ENCODE results near the gene SLAMF7.
"Not testable (repeated sequence)": the region's sequence is repeated elsewhere in the genome, so short reads cannot be mapped to it uniquely, and the experiment has no call there.

SLAMF7 gene, protein sequence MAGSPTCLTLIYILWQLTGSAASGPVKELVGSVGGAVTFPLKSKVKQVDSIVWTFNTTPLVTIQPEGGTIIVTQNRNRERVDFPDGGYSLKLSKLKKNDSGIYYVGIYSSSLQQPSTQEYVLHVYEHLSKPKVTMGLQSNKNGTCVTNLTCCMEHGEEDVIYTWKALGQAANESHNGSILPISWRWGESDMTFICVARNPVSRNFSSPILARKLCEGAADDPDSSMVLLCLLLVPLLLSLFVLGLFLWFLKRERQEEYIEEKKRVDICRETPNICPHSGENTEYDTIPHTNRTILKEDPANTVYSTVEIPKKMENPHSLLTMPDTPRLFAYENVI

DNA sequence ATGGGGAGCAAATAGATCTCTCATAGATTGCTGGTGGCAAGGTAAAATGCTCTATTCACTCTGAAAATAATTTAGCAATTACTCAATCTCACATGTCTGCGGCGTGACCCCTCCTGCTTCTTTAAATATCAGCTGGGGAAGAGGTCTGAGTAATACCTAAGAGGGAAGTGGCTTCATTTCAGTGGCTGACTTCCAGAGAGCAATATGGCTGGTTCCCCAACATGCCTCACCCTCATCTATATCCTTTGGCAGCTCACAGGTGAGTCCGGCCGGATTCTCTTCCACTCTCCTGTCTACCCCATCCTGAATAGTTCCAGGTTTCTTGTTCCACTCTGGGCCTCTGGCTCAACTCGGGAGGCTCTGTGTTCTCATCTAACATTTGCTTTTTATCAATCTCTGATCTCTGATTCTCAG, at the start of gene SLAMF7:
TSS of gene SLAMF7 (plus strand) at position 150 of the 414 bp plus-strand sequence. CDS start at position 205, 55 bp downstream.
- H3K27ac ChIP-seq, result no peak within 1 kb of the TSS
- TF ChIP-seq, protein P1, sequence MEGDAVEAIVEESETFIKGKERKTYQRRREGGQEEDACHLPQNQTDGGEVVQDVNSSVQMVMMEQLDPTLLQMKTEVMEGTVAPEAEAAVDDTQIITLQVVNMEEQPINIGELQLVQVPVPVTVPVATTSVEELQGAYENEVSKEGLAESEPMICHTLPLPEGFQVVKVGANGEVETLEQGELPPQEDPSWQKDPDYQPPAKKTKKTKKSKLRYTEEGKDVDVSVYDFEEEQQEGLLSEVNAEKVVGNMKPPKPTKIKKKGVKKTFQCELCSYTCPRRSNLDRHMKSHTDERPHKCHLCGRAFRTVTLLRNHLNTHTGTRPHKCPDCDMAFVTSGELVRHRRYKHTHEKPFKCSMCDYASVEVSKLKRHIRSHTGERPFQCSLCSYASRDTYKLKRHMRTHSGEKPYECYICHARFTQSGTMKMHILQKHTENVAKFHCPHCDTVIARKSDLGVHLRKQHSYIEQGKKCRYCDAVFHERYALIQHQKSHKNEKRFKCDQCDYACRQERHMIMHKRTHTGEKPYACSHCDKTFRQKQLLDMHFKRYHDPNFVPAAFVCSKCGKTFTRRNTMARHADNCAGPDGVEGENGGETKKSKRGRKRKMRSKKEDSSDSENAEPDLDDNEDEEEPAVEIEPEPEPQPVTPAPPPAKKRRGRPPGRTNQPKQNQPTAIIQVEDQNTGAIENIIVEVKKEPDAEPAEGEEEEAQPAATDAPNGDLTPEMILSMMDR (conservative IDR thresholded peaks at IDR 0.05), result no peak

DNA sequence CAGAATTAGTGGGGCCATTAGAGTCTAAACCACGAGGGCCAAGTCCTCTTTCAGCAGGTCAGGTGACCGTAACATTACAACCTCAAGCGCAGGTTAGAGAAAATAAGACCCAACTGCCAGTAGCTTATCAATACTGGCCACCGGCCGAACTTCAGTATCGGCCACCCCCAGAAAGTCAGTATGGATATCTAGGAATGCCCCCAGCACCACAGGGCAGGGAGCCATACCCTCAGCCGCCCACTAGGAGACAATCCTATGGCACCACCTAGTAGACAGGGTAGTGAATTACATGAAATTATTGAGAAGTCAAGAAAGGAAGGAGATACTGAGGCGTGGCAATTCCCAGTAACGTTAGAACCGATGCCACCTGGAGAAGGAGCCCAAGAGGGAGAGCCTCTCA, 46.7 kb upstream of the SLAMF7 start:
- not testable (repeated sequence) for H3K27ac ChIP-seq

DNA sequence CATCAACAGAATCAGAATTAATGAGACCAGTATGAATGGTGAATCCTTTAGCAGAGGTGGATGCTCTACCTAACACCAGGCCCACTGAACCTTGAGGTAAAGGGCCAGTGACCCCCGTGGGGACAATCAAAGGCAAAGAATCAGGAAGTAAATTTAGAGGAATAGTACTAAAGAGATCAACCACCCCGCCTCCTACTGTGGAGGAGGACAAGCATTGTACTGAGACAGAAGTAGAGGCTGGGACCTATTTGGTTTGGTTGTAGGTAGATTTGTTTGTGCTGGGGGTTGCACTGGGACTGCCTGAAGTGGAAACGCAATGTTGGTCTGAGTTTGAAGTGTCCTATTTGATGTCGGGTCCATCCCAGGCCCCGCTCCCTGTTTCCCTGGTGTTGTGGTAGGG, 36.9 kb upstream of the SLAMF7 start:
- TF ChIP-seq, protein P1 (conservative IDR thresholded peaks at IDR 0.05), result no peak
- no peak overlapping the region for H3K27ac ChIP-seq

DNA sequence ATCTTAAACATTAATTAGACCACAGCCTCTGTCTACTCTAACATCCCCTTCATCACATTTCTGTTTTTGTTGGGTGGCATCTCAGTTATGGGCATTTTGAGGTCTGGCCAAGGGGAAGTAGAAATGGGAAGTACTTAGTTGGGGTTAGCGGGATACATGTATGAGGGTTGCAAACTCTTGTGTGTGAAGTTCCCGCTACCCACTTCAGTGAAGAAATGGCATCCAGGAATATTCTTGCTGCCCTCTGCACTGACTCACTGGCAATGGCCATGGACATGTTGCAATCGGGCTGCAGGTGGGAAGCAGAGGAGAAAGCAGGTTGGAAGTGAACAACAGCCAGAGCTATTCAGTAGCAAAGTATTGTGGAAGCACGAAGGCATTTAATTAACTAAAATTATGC, 34.8 kb upstream of the SLAMF7 start:
- TF ChIP-seq, protein P1 (conservative IDR thresholded peaks at IDR 0.05), result no peak
- H3K27ac ChIP-seq, result no peak overlapping the region

DNA sequence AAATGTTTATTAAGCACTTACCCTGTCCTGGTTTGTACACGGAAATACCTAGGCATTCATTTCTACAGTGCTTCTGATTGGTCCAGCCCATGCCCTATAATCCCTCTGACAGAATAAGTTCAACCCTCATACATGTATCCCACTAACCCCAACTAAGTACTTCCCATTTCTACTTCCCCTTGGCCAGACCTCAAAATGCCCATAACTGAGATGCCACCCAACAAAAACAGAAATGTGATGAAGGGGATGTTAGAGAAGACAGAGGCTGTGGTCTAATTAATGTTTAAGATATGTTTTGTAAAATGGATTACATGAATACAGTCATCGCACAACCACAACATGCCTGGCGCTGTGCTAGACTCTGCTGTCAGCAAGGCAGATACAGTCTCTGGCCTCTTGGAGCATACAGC, 33.8 kb upstream of the SLAMF7 start:
- not testable (repeated sequence) for H3K27ac ChIP-seq

DNA sequence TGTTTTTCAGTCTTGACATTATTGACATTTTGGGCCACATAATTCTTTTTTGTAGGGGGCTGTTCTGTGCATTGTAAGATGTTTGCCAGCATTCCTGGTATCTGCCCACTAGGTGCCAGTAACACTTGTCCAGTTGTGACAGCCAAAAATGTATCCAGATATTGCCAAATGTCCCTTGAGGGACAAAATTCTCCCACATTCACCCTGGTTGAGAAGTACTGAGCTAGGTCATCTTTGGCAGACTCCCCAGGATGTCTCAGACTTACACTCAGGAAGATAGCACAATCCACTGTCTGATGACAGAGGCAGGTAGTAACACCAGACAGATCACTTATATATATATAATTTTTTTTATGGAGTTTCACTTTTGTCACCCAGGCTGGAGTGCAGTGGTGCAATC, 33.3 kb upstream of the SLAMF7 start:
- TF ChIP-seq, protein P1 (conservative IDR thresholded peaks at IDR 0.05), result no peak
- no peak overlapping the region for H3K27ac ChIP-seq

DNA sequence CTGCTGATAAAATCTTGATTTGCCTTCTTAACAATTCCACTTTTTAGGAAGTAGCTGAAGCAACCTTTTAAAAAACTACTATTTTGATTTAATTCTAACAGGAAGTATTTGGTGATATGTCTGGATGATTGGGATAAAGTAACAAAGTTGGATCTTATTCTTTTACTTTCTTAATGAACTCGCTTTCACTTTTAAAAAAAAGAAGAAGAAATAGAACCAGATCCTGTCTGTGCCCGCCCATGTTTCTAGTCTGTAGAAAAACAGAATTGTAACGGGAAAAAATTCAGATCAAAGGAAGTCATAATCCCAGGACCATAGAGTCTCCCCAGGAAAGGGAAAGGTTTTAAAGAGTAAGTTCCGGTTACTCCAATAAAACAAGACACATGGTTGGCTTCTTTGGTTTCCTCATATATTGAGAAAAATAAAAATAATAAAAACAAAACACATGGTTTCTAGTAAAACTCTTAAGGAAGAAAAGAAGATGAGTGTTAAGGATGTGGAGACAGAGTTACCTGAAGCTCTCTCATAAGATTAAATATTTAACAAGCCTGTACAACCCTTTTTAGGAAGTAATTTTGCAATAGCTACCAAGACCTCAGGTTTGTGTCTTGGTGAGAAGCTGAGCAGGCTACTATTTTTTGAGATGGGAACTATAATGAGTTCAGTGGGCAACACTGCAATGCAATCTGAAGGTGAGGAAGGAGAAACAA, 32.4 kb upstream of the SLAMF7 start:
- TF ChIP-seq, protein P1 (conservative IDR thresholded peaks at IDR 0.05), result no peak
- H3K27ac ChIP-seq, result no peak overlapping the region

DNA sequence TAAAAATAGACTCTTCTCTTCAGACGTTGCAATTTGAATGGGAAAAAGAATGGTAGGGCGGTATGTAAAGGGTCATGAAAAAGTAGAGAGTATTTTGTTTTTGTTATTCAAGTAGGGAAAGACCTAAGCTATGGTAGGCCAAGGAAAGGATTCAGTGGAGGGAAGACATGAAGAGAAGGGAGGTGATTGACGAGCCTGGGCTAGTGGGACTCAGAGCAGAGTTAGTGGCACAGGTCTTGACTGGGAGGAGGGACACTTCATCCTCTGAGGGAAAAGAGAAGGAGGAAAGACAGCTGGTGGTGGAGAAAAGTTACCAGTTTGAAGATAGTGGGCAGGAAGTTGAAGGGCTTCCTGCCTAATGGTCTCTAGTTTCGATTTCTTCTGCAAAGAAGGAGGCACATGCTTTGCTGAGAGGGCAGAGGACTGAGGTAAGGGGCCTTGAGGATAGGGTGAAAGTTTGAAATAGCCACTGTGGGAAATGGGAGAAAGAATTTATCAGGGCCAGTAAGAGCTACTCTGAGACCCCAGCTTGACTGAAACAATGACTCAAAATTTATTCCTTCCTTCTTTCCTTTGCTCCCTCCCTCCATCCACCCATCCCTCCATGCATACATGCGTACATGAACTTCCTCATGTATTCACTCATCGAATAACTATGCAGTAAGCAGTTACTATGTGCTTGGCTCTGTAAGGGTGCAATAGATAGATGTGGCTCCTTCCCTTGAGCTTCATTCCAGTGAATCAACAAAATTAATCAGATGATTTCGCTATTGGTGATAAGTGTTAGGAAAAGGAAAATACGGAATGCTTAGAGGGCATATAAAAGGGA, 31.6 kb upstream of the SLAMF7 start:
- no peak overlapping the region for H3K27ac ChIP-seq
- TF ChIP-seq, protein P1 (conservative IDR thresholded peaks at IDR 0.05), result no peak

Data from VCaP (cell line).